Cardiac fibroblast (primary cell): ENCODE measurements around the gene C16orf96.

Experiments
- DNase-seq, 2 donors: peaks; one replicate each; pipeline versions ENCODE4 v3.0.0 to v3.0.0-alpha.2; 2010; ENCODE audit warnings: low read depth in 2 of 2
- H3K4me3 ChIP-seq, 2 donors: replicated peaks in 1 of 2; 1 replicate in 1 of 2; 2 replicates in 1 of 2; pipeline ENCODE4 v1.5.1; 2011; ENCODE audit warnings: low read depth in 2 of 2, low read length in 2 of 2, mild to moderate bottlenecking in 2 of 2, moderate library complexity in 1 of 2
- CTCF ChIP-seq: IDR thresholded peaks from one replicate; pipeline ENCODE4 v1.5.1; 2011; ENCODE audit warnings: low read depth, mild to moderate bottlenecking, low read length, inconsistent platforms

C16orf96 gene

DNA sequence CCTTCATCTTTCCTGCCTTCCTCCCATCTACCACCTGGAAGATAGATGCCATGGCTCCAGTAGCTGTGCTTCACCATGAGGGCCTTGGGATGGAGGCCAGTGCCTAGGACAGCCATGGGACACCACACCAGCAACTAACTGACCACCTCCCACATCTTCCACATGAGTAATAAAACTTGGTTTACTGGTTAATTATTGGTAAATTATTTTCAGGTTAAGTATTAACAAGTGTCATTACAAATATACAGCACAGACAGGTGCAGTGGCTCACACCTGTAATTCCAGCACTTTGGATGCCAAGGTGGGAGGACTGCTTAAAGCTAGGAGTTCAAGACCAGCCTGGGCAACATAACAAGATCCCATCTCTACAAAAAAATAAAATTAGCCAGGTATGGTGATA lies 31.6 kb upstream of the C16orf96 start:
- H3K4me3 ChIP-seq: no peak overlapping the region
- no peak for TF ChIP-seq CTCF
- no peak for DNase-seq

DNA sequence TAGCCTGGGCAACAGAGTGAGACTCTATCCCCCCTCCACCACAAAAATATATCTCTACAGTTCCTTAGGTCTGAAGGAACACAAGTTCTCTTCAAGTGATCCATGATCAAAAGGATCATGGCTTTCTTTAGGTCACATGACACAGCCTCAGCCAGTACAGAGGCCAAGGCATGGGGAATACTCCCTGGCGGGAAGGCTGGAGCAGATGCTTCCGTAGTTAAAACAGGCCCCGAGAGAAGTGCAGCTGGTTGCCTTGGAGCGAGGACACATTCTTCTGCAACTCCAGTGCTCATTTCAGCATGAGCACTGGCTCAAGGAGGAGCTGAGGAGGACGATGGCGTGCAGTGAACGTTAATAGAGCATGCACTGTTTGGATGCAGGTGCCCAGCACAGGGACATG lies 31.1 kb upstream of the C16orf96 start:
- TF ChIP-seq CTCF: no peak
- DNase-seq: no peak

GRCh38 chr16:4525634-4526277 lies 30.4 kb upstream of the C16orf96 start:
- no peak for DNase-seq
- no peak for TF ChIP-seq CTCF
- H3K4me3 ChIP-seq: no peak overlapping the region

More for the DNA sequence above, 31.1 kb upstream of the C16orf96 start:
- H3K4me3 ChIP-seq: no peak overlapping the region

DNA sequence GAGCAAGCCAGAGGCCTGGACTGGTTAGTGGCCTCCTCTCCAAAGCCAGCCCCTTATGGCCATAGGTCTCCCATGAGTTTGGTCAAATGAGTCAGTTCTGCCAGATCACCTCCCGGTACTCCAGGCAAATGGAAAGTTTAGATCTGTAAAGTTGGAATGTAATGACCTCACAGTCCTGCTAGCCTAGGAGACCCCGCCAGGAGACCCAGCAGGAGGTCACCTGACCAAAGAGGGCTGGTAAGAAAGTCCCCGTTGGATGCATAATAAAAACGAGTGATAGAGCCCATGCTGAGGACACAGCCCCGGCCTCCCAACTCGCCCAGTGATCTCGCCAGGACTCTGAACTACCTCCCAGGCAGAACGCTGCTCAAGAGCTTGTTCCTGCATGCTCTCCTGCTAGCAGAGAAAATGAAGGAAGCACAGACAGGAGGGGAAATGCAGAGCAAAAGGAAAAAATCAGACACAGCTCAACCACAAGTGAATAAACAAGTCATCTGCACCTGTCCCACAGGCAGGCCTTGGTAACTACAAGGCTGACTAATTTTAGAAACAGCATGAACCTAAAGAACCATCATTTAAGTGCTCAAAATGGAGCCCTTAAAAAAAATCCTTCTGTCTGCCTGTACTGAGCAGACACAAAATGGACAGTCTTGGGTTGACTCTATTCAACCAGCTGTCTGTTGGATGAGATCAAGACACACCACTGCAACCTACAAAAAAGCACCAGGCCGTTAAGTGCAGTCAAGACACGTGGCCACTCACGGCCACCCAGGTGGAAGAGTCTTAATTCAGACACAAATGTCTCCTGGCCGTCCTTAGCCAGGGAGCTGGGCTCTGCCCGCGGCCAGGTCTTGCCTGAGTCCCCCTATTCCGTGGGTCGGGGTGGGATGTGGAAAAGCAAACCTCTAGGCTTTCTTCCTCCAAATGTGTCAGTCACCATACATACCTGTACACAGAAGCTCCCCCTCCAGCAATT lies 26.8 kb upstream of the C16orf96 start:
- DNase-seq: no peak
- no peak for TF ChIP-seq CTCF
- H3K4me3 ChIP-seq: no peak overlapping the region

- TF ChIP-seq CTCF: no peak
- no peak for DNase-seq
- H3K4me3 ChIP-seq: no peak overlapping the region
Observed at GRCh38 chr16:4531811-4532210, 24.3 kb upstream of the C16orf96 start.

- no peak overlapping the region for H3K4me3 ChIP-seq
- no peak for TF ChIP-seq CTCF
- no peak for DNase-seq
Observed at GRCh38 chr16:4532238-4532637, 23.9 kb upstream of the C16orf96 start.
